HG02943 (cell line): Measurements from ENCODE around the gene PLEKHG5.
"Not testable (repeated sequence)": the region's sequence is repeated elsewhere in the genome, so short reads cannot be mapped to it uniquely, and the experiment has no call there.

Experiments
- ATAC-seq: cut with Tn5 transposase; IDR thresholded peaks from one replicate; pipeline ENCODE4 v1.9.1; 2021; ENCODE audit warnings: mild to moderate bottlenecking, low read depth, moderate library complexity; ENCODE audit not compliant: unreplicated experiment

Gene PLEKHG5

GRCh38 chr1:6466751-6467150 is 24.7 kb downstream of the PLEKHG5 start:
- no peak for ATAC-seq

GRCh38 chr1:6466023-6466422 is 25.4 kb downstream of the PLEKHG5 start, which contains the start of gene TNFRSF25:
TNFRSF25 (minus strand) TSS chr1:6466173; CDS start chr1:6466107, 66 bp downstream.
- no peak for ATAC-seq

- no peak for ATAC-seq
These were observed 25.9 kb downstream of the PLEKHG5 start for GRCh38 chr1:6465461-6466005.

GRCh38 chr1:6464915-6465314 is 26.6 kb downstream of the PLEKHG5 start:
- no peak for ATAC-seq

GRCh38 chr1:6464514-6464836 is 27.0 kb downstream of the PLEKHG5 start:
- ATAC-seq: no peak

GRCh38 chr1:6463120-6463412 is 28.4 kb downstream of the PLEKHG5 start:
- no peak for ATAC-seq

GRCh38 chr1:6462412-6463119 is 28.9 kb downstream of the PLEKHG5 start:
- no peak for ATAC-seq

GRCh38 chr1:6461538-6462411 is 29.7 kb downstream of the PLEKHG5 start:
- no peak for ATAC-seq

GRCh38 chr1:6461051-6461530 is 30.4 kb downstream of the PLEKHG5 start:
- no peak for ATAC-seq

GRCh38 chr1:6460301-6461050 is 31.0 kb downstream of the PLEKHG5 start:
- no peak for ATAC-seq

GRCh38 chr1:6459850-6460265 is 31.6 kb downstream of the PLEKHG5 start:
- ATAC-seq: no peak

GRCh38 chr1:6456800-6457466 is 34.5 kb downstream of the PLEKHG5 start:
- ATAC-seq: no peak

- ATAC-seq: not testable (repeated sequence)
These were observed 35.5 kb downstream of the PLEKHG5 start for GRCh38 chr1:6455752-6456520.

- no peak for ATAC-seq
These were observed 36.4 kb downstream of the PLEKHG5 start for GRCh38 chr1:6454856-6455751.

- ATAC-seq: not testable (repeated sequence)
These were observed 37.3 kb downstream of the PLEKHG5 start for GRCh38 chr1:6453895-6454855.

- no peak for ATAC-seq
These were observed 40.5 kb downstream of the PLEKHG5 start for GRCh38 chr1:6450943-6451373.

GRCh38 chr1:6450486-6450885 is 41.0 kb downstream of the PLEKHG5 start:
- ATAC-seq: not testable (repeated sequence)
